Spleen (tissue), 7 donors: ENCODE results near the gene SMOC2.
A peak's percentile ranks its signal among the peaks of the same experiment; 100 is the strongest.

ENCODE experiments used
- CTCF ChIP-seq, 11 experiments: fragments of 200-600 bp in 7 of 11; fragments of 450-650 bp in 4 of 11; sonication (generic) in 4 of 11; IDR thresholded peaks in 8 of 11; conservative IDR thresholded peaks in 3 of 11; 1 replicate in 7 of 11; 2 replicates in 4 of 11; pipeline versions ENCODE4 v1.4.0 to v1.8.0; 2016 to 2021; ENCODE audit warnings: antibody characterized with exemption in 11 of 11, inconsistent platforms in 4 of 11, mild to moderate bottlenecking in 1 of 11
- POLR2A ChIP-seq, 3 donors: fragments of 450-650 bp; IDR thresholded peaks; one replicate each; pipeline ENCODE4 v1.5.1; 2017; ENCODE audit warnings: antibody characterized with exemption in 3 of 3, mild to moderate bottlenecking in 1 of 3
- POLR2AphosphoS5 ChIP-seq, 3 donors: sonication (generic); formaldehyde crosslinking; IDR thresholded peaks; one replicate each; pipeline ENCODE4 v1.5.1; 2017; ENCODE audit warnings: antibody characterized with exemption in 3 of 3
- donor health status: DM: no; HTN: no; CAD: no; lungs with moderate emphysema.
- donor health status: DM: no; HTN: no; CAD: no.
- donor health status: DM: no; HTN: no; CAD: no.

GRCh38 chr6:168714547-168715260, 273.7 kb downstream of the SMOC2 start:
- TF ChIP-seq CTCF (IDR thresholded peaks at IDR 0.05 in 8 of 11, conservative IDR thresholded peaks at IDR 0.05 in 3 of 11) (peak in 1 of 11 experiments; percentile 3), POLR2AphosphoS5 (IDR thresholded peaks at IDR 0.05) (no peak), POLR2A (IDR thresholded peaks at IDR 0.05) (no peak)
